Thyroid gland (tissue), 4 donors: ENCODE data around the gene UPF1.

ENCODE experiments used
- CTCF ChIP-seq, 6 experiments: fragments of 200-600 bp in 3 of 6; fragments of 450-650 bp in 3 of 6; sonication (generic) in 3 of 6; IDR thresholded peaks; one replicate each; pipeline ENCODE4 v1.5.1; 2016 to 2019; ENCODE audit warnings: antibody characterized with exemption in 6 of 6, mild to moderate bottlenecking in 2 of 6, inconsistent platforms in 1 of 6, moderate library complexity in 1 of 6
- POLR2A ChIP-seq, 2 donors: fragments of 450-650 bp; IDR thresholded peaks; one replicate each; pipeline ENCODE4 v1.6.1; 2017; ENCODE audit warnings: antibody characterized with exemption in 2 of 2, mild to moderate bottlenecking in 2 of 2, moderate library complexity in 1 of 2

GRCh38 chr19:18910801-18911436 lies 79.2 kb downstream of the UPF1 start:
- TF ChIP-seq POLR2A (IDR thresholded peaks at IDR 0.05) (no peak), CTCF (IDR thresholded peaks at IDR 0.05) (no peak)
